ENCODE measurements around the gene EYA2. TPM values are rescaled to one million over a fixed set of nuclear protein-coding genes. Genes with fewer than 3 reads are reported as not detected.

EYA2 gene
- total RNA-seq, 1 experiment from 2014 or later: 0.74 TPM

DNA sequence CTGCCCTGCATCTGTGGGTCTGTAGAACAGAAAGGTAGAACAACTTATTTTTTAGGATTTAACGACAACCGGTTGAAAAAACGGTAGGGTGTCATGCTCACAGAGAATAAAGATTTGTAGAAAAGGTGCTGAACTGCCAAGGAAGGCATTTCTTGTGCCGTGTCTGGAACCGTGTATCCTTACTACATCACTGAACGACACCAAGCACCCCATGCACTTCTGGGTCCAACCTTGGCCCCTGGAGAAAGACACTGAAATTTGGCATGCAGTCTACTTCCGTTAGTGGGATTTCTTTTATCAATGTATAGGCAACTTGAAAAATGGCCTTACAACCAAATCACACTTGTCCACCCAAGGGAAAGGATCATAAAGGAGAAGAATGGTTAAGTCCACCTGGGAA, 316.4 kb downstream of the EYA2 start:
- Histone ChIP-seq H2AFZ (ENCODE audit: low read length) (no peak overlapping the region), H4K91ac (ENCODE audit: insufficient read length, low read depth, low read length) (no peak overlapping the region), H3K79me2 (ENCODE audit: insufficient read depth, low read length) (peaks cover 3% of the 10 kb centered on the region; the same call in 1 of the 2 replicates), H2BK5ac (ENCODE audit: insufficient read length, low read length) (no peak overlapping the region), H3K23ac (ENCODE audit: insufficient read length, low read depth, low read length) (no peak overlapping the region), H3K23me2 (ENCODE audit: insufficient read length, low read depth, low read length, poor library complexity, severe bottlenecking) (no peaks in the 10 kb centered on the region), H4K20me1 (ENCODE audit: control insufficient read depth, insufficient read depth, insufficient read length) (no peaks in the 10 kb centered on the region), H3K4ac (ENCODE audit: low read depth, low read length) (no peak overlapping the region), H2BK120ac (ENCODE audit: low read depth, low read length, poor library complexity, severe bottlenecking) (no peak overlapping the region), H4K8ac (replicated peaks; ENCODE audit: insufficient read length, low read depth, low read length) (no peak overlapping the region), H3K27me3 (ENCODE audit: insufficient read depth, low read length) (no peaks in the 10 kb centered on the region), H3K27ac (ENCODE audit: insufficient read length, low read depth, low read length) (no peak overlapping the region), H3K9me3 (ENCODE audit: control insufficient read depth, low read depth, low read length) (no peaks in the 10 kb centered on the region), H3K4me2 (ENCODE audit: insufficient read depth, insufficient read length, low read length) (no peak overlapping the region), H2AK5ac (ENCODE audit: insufficient read length, low read length) (no peak overlapping the region), H3K4me1 (ENCODE audit: insufficient read depth, low read length) (no peaks in the 10 kb centered on the region), H3K18ac (ENCODE audit: insufficient read length, low read depth, low read length) (no peak overlapping the region), H3K56ac (ENCODE audit: insufficient read length, low read depth, low read length) (no peak overlapping the region), H3K79me1 (ENCODE audit: insufficient read depth, low read depth, low read length, poor library complexity, severe bottlenecking) (peaks cover 2% of the 10 kb centered on the region), H3T11ph (ENCODE audit: low read length) (no peak overlapping the region), H3K9ac (ENCODE audit: extremely low read depth, insufficient read length, low read length) (no peak overlapping the region), H2BK12ac (ENCODE audit: insufficient read length, low read depth, low read length) (no peak overlapping the region), H4K5ac (ENCODE audit: insufficient read length, low read depth, low read length) (no peak overlapping the region), H3K14ac (ENCODE audit: insufficient read depth, low read length) (no peak overlapping the region), H2BK20ac (ENCODE audit: low read depth, low read length, poor library complexity, severe bottlenecking) (no peak overlapping the region), H2BK15ac (ENCODE audit: low read depth, low read length) (no peak overlapping the region)
- TF ChIP-seq, protein P1, sequence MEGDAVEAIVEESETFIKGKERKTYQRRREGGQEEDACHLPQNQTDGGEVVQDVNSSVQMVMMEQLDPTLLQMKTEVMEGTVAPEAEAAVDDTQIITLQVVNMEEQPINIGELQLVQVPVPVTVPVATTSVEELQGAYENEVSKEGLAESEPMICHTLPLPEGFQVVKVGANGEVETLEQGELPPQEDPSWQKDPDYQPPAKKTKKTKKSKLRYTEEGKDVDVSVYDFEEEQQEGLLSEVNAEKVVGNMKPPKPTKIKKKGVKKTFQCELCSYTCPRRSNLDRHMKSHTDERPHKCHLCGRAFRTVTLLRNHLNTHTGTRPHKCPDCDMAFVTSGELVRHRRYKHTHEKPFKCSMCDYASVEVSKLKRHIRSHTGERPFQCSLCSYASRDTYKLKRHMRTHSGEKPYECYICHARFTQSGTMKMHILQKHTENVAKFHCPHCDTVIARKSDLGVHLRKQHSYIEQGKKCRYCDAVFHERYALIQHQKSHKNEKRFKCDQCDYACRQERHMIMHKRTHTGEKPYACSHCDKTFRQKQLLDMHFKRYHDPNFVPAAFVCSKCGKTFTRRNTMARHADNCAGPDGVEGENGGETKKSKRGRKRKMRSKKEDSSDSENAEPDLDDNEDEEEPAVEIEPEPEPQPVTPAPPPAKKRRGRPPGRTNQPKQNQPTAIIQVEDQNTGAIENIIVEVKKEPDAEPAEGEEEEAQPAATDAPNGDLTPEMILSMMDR (conservative IDR thresholded peaks at IDR 0.05): no peak
- H3K27ac Mint-ChIP-seq: no peak overlapping the region
- peaks cover 8 to 29% (median 12%) of the 10 kb centered on the region in 3 experiments; a peak in 6 of 7 replicates for H3K36me3 Mint-ChIP-seq (ENCODE audit: insufficient read depth in 1 of 3, low read depth in 3 of 3)
- no CpG with 5 or more reads among the region's 7 CpGs for WGBS (ENCODE audit: extremely low coverage, insufficient read length, low lambda C conversion rate)
- no peaks in the 10 kb centered on the region for H3K27me3 Mint-ChIP-seq (ENCODE audit: low read depth)
- H3K9me3 Mint-ChIP-seq: no peaks in the 10 kb centered on the region; a peak in 1 of 5 replicates
- H3K4me3 Mint-ChIP-seq: no peak overlapping the region
- DNase-seq: no peak
- H3K4me1 Mint-ChIP-seq: peaks cover 17 to 19% of the 10 kb centered on the region in 2 experiments
